Daoy (cell line): ENCODE measurements around the gene CTCFL. TPM values are rescaled to one million over a fixed set of nuclear protein-coding genes. Genes with fewer than 3 reads are reported as not detected.
A peak's percentile ranks its signal among the peaks of the same experiment; 100 is the strongest.

ENCODE experiments used
- DNase-seq: peaks from one replicate; pipeline ENCODE4 v3.0.0-alpha.2; 2015; ENCODE audit warnings: low read depth
- total RNA-seq: library from RNA; depleted of rRNA; stranded (reverse); fragments of >200 nt; shearing (Covaris generic); gene quantifications from 2 replicates; pipeline ENCODE4 v1.2.3, GENCODE V29; 2014

Gene CTCFL
- total RNA-seq, 1 experiment from 2014 or later: 0.06 TPM

DNA sequence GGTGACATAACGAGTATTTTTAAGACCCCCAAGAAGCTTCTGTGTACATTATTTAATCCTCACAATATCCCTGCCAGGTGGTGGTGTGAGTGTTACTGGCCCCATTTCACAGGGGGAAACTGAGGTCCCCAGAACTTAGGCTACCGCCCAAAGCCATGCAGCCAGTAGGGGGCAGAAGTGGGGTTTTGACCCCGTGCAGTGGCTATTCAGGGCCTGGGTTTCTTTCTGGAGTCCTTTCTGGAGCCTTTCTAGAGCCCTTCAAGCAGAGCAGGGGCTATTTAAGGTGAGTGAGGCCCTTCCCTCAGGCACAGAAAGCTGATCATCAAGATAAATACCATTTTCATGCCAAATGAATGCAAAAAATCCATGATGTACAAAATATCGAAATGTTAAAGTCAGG is 59.0 kb downstream of the CTCFL start:
- no peak for DNase-seq

DNA sequence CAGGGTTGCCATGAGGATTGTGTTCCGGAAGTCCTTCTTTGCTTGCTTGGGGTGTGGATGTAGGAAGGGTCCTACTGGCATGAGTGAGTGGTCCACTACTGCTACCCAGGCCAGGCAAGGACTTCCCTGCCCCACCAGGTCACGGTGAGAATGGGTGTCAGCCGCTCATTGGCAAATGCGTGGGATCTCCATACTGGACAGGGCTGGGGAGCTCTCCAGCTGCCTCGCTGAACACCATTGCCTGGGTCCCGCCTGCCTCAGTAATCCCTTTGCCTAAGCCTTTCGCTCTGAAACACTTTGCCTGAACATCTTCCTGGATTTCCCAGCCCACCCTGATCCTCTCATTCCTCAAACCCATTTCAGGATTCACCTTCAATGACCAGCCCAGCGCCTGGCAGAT is 59.5 kb downstream of the CTCFL start:
- DNase-seq: no peak

DNA sequence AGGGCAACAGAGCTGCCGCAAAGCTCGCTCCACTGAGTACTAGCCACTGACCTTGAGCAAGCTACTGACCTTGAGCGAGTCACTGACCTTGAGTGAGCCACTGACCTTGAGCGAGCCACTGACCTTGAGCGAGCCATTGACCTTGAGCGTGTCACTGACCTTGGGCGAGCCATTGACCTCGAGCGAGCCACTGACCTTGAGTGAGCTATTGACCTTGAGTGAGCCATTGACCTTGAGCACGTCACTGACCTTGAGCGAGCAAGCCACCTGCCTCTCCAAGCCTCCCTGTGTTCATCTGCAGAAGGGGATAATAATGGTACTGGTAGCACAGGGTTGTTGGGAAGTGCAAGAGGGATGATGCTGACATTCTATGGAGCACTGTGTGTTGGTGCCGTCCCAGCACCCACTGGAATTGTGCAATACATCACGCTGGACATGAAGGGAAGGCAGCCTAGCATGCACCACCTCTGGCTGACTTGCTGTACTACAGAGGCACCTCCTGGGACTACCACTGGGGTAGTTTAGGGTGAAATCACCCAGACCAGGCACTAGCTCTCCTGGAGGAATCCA is 60.2 kb downstream of the CTCFL start:
- DNase-seq: peak; percentile 18

DNA sequence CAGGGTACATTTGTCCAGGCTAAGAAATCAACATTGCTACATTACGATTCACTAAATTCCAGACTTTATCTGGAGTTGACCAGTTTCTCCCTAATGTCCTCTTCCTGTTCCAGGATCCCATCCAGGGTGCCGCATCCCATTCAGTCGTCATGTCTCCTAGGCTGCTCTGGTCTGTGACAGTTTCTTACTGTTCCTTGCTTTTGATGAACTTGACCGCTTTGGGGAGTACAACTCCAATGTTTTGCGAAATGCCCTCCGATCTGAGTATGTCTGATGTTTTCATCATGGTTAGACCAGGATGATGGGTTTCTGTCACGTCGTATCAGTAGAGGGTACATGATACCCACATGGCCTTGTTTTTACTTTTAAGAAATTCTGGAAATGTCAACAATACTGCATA is 62.2 kb downstream of the CTCFL start:
- no peak for DNase-seq

DNA sequence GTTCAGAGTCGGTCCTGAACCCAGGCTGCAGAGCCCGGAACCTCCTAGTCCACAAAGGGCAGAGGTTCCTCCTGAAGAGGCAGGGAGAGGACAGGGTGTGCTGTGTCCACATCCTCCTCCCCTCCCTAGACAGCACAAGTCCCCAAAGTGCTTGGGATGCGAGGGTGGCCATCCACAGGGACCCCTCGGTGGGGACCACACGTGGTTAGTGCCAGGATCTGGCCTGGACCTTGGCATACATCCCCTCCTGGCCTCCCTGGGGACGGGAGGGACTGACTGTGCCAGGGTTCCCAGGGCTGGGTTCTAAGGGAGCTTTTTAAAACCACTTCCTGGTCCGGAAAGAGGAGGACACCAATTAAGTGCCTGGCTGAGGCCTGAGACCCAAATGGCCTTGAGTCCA is 63.2 kb downstream of the CTCFL start:
- DNase-seq: no peak

DNA sequence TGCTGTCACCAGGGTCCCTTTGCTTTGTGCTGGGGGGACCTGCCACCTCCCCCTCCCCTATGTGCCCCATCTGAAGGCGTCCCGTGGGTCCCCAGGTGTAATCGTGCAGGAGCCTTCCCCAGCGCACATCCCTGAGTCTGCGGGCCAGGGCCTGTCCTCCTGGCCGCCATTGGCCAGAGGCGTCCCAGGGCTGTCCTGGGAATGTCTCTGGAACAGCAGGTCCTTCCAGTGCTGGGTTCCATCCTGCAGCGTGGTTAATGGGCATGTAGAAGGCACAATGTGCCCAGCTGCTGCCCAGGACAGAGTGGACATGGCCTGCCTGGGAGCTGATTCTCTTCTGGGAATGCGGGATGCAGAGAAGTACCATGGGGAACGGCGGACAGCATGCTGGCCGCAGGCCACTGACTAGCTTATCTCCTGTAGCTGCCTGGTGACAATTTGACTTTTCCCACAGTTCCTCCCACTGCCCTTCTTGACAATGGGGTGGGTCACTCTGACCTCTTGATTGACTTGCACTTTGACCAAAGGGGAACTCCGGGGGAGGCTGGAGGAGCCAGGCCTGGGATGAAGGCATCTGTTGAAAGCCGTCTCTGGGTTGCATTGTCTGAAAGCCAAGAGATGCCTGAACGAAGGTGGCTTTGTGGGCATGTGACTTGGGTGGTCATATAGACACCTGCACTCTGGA is 64.0 kb downstream of the CTCFL start:
- DNase-seq: no peak

DNA sequence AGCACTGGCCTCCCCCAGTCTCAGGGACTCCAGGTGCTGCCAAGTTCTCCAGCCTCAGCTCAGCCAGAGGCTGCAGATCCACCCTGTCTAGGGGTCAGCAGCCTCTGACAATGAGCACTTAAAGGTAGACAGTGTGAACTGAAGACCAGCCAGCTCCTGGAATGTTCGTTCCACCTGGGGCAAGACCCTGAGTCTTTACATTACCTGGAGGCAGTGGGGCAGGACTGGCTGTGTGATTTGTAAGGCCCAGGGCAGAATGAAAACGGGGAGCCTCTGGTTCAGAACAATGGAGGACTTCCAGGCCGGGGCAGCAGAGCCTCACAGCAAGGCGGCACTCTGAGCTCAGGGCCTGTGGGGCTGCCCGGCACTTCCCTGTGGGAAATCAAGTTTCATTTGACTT is 65.0 kb downstream of the CTCFL start:
- DNase-seq: no peak

DNA sequence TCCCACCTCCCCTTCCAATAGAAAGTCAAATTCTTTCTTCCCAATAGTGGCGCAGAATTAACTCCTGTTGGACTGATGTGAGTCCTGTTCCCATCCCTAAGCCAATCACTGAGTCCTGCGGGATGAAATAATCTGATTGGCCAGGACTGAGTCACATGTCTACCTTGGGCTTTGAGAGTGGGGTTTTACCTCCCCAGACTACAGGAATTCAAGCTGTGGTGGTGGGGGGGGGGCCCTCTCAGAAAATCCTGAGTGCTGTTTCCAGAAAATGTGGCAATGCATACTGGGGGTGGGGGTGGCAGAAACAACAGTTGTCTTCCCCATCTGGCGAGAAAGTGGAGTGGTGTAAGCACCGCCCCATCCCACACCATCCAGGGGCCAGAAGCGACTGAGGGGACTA is 65.7 kb downstream of the CTCFL start:
- DNase-seq: no peak

DNA sequence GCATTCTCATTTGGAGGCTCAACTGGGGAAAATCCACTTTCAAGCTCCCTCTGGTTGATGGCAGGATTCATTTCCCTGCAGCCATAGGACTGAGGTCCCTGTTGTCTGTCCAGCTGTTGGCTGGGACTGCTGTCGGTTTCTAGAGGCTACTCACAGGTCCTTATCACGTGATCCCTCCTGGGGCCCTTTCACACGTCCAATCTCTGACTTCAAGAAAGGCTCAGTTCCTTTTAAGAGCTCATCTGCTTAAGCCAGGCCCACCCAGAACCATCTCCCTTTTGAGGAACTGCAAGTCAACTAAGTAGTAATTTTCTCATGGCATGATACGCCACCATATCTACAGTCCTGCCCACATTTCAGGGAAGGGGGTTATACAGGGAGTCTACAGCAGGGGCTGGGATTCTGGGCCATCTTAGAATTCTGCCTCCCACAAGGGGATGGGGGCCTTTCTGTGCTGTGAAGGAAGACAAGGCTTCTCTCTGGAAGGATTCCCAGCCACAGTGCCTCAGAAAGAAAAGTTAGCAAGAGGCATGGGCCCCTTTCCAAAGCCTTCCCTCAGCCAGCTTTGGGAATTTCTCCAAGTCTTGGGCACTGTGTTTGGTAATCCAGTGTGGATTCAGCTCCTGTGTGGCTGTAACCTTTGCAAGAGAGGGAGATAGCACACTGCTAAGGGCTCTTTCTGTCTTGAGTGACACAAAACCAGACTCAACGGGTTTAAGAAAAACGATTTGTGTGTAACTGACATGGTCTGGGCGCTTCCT is 66.4 kb downstream of the CTCFL start:
- no peak for DNase-seq

DNA sequence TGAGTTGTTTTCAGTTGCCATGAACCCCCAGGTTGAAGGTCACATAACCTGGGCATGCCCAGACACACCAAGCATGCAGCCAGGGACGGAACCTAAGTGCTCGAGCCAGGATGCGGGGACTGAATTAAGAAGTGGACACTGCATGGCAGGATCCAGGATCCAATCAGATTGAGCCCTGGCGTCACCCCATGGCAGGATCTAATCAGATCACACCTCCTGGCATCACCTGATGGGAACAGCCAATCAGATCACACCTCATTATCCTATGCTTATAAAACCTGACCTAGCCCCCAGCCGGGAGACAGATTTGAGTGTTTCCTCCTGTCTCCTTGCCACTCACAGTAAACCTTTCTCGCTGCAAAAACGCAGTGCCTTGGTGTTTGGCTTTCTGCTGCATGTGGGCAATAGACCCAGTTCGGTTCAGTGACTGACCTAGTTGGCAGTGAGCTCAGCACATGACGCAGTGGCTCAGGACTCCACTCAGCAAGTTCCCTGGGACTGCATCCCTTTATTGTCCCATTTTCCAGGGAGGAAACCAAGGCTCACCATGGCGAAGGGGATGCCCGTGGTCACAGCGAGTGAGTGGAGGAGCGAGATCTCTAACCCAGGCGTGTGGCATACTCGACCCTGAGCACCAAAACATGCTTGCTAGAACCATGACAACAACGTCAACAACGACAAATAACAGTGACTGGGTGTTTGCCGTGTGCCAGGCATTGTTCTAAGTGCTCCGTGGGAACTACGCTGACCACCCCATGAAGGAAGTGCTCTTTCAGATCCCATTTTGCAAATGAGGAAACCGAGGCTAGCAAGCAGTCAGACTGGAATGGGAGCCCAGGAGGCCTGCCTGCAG is 67.5 kb downstream of the CTCFL start:
- DNase-seq: peak; percentile 15

DNA sequence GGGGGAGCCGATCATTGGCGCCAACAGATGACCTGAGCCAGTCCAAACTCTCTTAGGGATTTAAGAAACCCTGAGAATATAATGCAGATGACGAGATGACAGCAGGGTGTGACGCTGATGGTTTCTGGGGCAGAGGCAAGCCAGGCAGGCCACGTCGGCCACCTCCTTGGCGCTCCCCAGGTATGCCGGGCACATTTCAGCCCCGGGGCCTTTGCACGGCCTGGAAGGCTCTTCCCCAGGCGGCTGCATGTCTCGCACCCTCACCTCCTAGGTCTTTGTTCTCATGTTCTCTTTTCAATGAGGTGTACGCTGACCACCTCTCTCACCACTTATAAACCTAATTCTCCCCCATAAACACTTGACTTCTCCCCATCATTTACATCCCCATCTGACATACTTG is 68.8 kb downstream of the CTCFL start:
- DNase-seq: no peak

DNA sequence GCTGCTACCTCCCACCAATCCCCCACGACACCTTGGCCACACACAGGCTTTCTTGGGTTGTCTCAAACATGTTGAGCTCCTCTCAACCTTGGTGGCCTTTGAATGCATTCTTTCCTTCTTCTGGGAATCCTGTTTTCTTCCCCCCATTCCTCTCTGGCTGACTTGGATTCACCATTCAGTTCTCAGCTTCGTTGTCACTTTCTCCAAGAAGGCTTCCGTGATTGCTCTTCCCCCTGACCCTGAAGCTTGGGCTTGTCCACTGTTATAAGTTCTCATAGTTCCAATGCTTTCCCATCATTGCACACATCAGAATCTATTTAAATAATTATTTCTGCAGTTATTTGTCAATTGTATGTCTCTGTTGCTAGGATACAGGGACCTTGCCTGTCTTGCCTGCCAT is 69.6 kb downstream of the CTCFL start:
- DNase-seq: no peak

DNA sequence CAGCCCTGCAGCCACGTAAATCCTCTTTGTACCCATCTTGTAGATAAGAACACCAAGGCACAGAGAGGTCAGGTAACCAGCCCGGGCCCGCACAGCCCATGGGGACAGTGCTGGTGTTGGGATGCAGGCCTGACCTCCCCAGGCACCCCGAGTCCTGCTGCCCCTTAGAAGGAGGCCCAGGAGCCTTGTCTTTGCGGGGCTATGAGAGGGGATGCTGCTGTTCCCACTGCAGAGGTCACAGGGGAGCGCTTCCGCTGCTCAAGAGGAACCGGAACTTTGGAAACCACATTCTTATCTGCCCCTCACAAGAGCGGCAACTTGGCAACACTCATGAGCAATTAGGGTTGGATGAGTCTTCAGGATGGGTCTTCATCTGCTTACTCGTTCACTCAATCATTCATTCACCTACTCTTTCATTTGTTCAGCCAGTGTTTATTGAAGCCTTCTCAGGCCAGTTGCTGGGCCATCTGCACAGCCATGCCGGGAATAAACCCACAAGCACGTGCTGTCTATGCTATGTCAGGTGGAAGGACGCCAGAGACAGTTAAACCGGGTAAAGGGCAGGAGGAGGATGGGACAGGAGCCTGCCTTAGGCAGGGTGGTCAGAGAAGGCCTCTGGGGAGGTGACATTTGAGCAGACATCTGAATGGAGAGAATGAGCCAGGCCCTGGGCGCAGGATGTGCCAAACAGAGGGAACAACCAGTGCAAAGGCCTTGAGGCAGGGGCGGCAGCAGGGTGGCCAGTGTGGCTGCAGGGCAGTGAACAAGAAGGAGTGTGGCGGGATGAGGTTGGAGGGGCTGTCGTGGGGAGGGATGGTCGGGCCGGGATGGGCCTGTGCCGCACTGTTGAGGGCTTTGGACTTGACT is 72.9 kb downstream of the CTCFL start:
- peak; percentile 41 for DNase-seq

DNA sequence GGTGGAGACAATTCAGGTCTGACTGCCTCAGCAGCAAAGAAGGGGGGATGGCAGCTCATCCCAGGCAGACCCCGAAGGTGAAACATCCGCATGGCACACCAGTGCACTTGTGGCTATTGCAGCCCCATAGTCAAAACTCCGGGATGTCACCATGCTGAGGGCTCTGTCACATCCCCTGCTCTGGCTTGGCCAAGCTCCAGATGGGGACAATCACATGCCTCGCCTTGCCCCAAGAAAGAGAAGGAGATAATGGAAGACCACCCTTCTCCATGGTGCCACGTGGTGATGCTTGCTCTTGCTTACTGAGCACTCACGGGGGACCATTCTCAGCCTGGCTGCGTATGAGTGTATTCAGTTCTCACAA is 73.5 kb downstream of the CTCFL start:
- DNase-seq: no peak

DNA sequence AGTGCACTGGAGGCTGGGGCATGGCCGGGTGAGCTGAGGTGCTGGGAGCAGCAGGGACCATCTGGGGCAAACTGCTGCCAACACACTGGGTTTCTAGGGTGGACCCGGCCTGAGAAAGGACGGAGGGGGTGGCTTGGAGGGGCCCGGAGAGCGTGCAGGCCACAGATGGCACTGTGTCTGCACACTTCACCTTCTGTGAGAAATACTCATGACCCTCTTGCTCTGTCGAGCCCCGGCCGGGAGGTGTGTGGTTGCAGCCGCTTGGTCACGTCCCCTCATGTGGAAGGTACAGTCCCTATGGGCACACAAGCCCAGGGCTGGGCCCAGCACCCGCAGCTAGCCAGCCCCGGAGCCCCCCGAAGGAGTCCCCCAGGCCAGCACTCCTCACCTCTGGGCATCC is 74.0 kb downstream of the CTCFL start:
- DNase-seq: no peak

DNA sequence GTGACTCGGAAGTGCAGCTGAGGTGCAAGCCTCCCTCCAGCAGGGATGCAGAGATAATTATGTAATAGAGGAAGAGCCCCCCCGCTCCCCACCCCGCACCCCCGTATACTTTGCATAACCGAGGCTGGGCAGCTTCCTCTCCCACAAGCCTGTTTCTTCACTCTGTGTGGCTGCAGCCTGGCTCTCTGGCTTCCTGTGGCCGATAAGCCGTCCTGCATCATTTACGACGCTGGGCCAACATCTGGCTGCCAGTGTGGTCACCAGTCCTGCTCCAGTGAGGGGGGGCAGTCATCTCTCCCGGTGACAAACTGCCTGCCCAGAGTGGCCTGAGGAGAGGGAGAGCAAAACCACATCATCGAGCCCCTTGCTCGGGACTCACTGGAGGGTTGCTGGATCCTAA is 74.5 kb downstream of the CTCFL start:
- DNase-seq: peak; percentile 58

DNA sequence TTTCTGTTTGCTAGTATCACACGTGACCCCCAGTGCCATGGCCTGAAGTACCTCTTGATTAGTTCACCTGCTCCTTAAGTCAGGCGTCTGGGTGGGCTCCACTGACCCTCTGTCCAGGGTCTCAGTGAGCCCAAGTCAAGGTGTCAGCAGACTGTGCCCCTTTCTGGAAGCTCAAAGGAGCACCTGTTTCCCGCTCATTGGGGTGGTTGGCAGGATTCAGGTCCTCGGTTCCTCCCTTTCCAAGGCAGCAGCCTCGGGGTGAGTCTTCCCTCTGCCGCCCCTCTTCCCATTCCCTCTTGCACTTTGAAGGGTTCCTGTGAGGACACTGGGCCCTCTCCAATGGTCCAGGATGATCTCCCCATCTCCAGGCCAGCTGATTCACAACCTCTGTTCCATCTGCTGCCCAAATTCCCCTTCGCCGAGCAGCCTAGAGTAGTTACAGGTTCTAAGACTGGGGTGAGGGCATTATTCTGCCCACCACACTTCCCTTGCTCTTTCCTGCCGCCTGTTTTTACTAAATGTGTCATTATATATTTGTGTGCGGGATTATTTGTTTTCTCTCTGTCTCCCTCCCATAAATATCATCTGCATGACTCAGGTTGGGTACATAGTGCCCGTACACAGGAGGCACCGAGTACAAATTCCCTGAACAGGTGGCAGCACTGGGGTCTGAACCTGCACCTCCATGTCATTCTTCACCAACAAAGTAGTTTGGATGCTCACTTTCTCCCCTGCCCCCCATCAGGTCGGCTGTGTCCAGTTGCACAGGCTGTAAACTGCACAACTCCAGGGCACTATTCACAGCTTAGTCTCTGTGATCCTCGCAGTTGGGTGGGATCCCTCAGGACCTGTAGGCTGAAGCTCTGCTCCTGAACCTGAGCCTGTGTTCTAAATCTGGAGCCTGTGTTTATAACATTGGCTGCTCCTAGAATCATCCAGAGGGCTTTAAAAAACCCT is 75.3 kb downstream of the CTCFL start:
- no peak for DNase-seq

DNA sequence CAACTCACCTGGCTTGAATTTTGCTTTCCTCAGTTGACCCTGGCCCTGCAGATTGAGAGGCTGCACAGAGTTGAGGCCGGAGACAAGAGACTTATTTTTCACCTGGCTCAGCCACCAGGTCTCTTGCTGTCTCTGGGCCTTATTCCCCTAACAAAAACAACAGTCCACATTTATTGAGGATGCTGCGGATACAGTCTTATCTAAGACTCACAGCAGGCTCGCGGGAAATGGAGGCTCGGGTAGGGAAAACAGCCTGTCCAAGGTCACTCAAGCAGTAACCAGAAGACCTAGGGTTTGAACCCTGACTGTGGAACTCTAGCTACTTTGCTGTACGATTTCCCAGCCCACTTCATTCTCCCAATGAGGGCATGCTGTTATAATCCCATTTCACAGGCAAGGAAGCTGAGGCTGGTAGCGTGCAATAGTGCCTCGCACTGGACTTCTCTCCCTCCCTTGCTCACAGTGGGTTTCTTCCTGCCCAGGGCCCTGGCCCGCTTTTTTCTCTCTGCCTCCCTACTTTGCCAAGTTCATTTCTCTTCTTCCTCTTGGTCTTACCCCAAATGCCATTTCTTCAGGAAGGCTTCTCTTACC is 76.1 kb downstream of the CTCFL start:
- no peak for DNase-seq
